HG03175 (cell line): ENCODE data around the gene ST7L.
"Not testable (repeated sequence)": the region's sequence is repeated elsewhere in the genome, so short reads cannot be mapped to it uniquely, and the experiment has no call there.

ENCODE experiments used
- ATAC-seq: cut with Tn5 transposase; IDR thresholded peaks from one replicate; pipeline ENCODE4 v1.9.1; 2021; ENCODE audit warnings: mild to moderate bottlenecking, moderate library complexity; ENCODE audit not compliant: unreplicated experiment

The ST7L gene

GRCh38 chr1:112618721-112619517 lies at the start of gene ST7L:
ST7L (minus strand) TSS chr1:112619141; CDS start chr1:112619113, 28 bp downstream.
- ATAC-seq: peak; percentile 22

GRCh38 chr1:112666946-112667345 lies 48.0 kb upstream of the ST7L start:
- no peak for ATAC-seq

- no peak for ATAC-seq
Measured at GRCh38 chr1:112665857-112666256, 46.9 kb upstream of the ST7L start.

GRCh38 chr1:112651205-112651604 lies 32.3 kb upstream of the ST7L start:
- no peak for ATAC-seq

- ATAC-seq: no peak
Measured at GRCh38 chr1:112646225-112646624, 27.3 kb upstream of the ST7L start.

- ATAC-seq: no peak
Measured at GRCh38 chr1:112643080-112643479, 24.1 kb upstream of the ST7L start.

- ATAC-seq: not testable (repeated sequence)
Measured at GRCh38 chr1:112640437-112640836, 21.5 kb upstream of the ST7L start.

- ATAC-seq: no peak
Measured at GRCh38 chr1:112638110-112638428, 19.1 kb upstream of the ST7L start.

GRCh38 chr1:112637254-112638109 lies 18.5 kb upstream of the ST7L start:
- no peak for ATAC-seq

- ATAC-seq: no peak
Measured at GRCh38 chr1:112636597-112637253, 17.8 kb upstream of the ST7L start.

GRCh38 chr1:112636056-112636455 lies 17.1 kb upstream of the ST7L start:
- no peak for ATAC-seq

GRCh38 chr1:112634367-112634766 lies 15.4 kb upstream of the ST7L start:
- ATAC-seq: no peak

- no peak for ATAC-seq
Measured at GRCh38 chr1:112633628-112634027, 14.7 kb upstream of the ST7L start.

GRCh38 chr1:112629256-112629655 lies 10.3 kb upstream of the ST7L start:
- ATAC-seq: no peak

GRCh38 chr1:112628516-112628915 lies 9.6 kb upstream of the ST7L start:
- ATAC-seq: no peak

GRCh38 chr1:112626887-112627286 lies 7.9 kb upstream of the ST7L start:
- ATAC-seq: no peak

- ATAC-seq: no peak
Measured at GRCh38 chr1:112626193-112626592, 7.3 kb upstream of the ST7L start.

GRCh38 chr1:112625696-112626095 lies 6.8 kb upstream of the ST7L start:
- ATAC-seq: no peak

GRCh38 chr1:112624493-112624892 lies 5.6 kb upstream of the ST7L start:
- ATAC-seq: not testable (repeated sequence)

- no peak for ATAC-seq
Measured at GRCh38 chr1:112620377-112620695, 1.4 kb upstream of the ST7L start.

GRCh38 chr1:112619518-112620376 lies 806 bp upstream of the ST7L start, which contains the start of gene CAPZA1:
CAPZA1 (plus strand) TSS chr1:112619832; CDS start chr1:112619845, 13 bp downstream.
- peak; percentile 83 for ATAC-seq
